Erythroblast (primary cell): ENCODE data around the gene ZNF862.

Experiments
- GATA1 ChIP-seq: IDR thresholded peaks from 2 replicates; pipeline ENCODE4 v1.6.1; 2011; ENCODE audit warnings: low read depth, mild to moderate bottlenecking, control low read depth, low read length, moderate library complexity
- POLR2A ChIP-seq: IDR thresholded peaks from 2 replicates; pipeline ENCODE4 v1.6.1; 2011; ENCODE audit warnings: mild to moderate bottlenecking, low read length

GRCh38 chr7:149880638-149881311, 42.6 kb downstream of the ZNF862 start:
- no peak for TF ChIP-seq POLR2A
- TF ChIP-seq GATA1, result no peak
